Stromal cell of bone marrow (primary cell): Measurements from ENCODE around the gene KISS1R.
"Not testable (repeated sequence)": the region's sequence is repeated elsewhere in the genome, so short reads cannot be mapped to it uniquely, and the experiment has no call there.

Experiments
- DNase-seq: peaks from one replicate; pipeline ENCODE4 v3.0.0-alpha.2; 2012; ENCODE audit warnings: low read depth

Gene KISS1R

DNA sequence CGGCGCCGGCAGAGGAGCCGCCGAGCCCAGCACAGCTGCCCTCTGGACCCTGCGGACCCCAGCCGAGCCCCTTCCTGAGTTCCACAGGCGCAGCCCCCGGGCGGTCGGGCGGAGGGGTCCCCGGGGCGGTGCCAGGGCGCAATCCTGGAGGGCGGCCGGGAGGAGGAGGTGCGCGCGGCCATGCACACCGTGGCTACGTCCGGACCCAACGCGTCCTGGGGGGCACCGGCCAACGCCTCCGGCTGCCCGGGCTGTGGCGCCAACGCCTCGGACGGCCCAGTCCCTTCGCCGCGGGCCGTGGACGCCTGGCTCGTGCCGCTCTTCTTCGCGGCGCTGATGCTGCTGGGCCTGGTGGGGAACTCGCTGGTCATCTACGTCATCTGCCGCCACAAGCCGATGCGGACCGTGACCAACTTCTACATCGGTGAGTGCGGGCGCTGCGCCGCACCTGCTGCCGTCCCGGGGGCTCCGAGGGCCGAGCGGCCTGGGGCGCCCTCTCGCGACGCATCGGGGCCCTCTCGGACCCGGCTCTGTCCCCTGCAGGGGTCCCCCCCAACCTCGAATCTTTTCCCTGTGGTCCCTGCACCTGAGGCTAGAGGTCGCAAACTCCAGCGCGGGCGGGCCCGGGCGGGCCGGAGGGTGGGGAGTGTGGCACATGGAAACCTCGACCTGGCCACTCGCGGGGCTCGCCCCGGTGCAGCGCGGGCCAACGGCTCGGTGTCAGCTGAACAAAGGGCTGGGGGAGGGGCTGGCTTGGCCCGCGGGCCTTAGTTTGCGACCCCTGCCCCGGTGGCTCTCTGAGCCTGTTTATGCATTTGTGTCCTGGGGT, at the start of gene KISS1R:
Gene KISS1R, plus strand, starts transcription at position 11 of the 829 bp plus-strand sequence. Its CDS starts 170 bp downstream, at position 181.
- DNase-seq: no peak

GRCh38 chr19:867855-868457, 49.2 kb upstream of the KISS1R start:
- DNase-seq: no peak

DNA sequence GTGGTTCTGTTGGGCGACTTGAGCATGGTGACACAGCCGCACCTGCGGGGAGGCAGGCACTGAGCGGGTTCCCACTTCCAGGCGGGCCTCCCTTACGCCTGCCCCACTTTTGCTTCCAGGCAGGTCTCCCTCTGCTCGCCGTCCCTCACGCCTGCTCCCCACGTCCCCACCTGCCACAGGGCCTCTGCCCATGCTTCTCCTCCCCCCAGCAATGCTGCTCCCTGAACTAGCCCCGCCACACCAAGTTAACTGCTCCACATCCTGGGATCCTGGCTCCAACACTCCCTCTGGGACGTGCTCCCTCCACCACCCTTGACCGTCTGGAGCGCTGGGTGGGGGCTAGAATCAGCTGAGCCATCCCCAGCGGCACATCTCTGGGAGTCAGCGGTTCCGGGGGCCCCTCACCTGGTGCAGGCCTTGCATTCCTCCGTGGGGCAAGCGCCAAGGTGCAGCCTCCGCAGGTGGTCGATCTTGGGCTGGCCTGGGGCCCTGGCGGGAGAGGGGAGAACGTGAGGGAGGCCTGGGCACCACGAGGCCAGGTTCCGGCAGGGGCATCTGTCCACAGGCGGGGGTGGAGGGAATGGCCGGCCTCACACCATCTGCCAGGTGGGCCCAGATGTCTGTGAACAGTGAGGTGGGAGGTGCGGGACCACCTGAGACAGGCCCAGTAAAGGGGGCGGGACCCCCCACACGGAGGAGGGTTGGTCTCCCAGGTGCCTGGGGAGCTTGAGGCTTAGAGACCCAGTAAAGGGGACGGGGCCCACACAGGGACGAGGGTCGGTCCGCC, 48.5 kb upstream of the KISS1R start:
- no peak for DNase-seq

GRCh38 chr19:869245-870177, 47.6 kb upstream of the KISS1R start:
- peak; percentile 93 for DNase-seq

DNA sequence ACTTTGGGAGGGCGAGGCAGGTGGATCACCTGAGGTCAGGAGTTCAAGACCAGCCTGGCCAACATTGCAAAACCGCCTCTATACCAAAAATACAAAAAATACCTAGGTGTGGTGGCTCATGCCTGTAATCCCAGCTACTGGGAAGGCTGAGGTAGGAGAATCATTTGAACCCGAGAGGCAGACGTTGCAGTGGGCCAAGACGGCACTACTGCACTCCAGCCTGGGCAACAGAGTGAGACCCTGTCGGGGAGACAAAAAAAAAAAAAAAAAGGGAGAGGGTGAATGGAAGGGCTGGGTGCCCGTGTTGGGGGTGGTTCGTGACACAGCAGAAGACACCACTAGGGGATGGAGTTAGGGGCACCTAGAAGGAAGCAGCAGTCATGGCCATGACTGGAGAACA, 46.8 kb upstream of the KISS1R start:
- no peak for DNase-seq

GRCh38 chr19:870963-871401, 46.2 kb upstream of the KISS1R start:
- DNase-seq: no peak

DNA sequence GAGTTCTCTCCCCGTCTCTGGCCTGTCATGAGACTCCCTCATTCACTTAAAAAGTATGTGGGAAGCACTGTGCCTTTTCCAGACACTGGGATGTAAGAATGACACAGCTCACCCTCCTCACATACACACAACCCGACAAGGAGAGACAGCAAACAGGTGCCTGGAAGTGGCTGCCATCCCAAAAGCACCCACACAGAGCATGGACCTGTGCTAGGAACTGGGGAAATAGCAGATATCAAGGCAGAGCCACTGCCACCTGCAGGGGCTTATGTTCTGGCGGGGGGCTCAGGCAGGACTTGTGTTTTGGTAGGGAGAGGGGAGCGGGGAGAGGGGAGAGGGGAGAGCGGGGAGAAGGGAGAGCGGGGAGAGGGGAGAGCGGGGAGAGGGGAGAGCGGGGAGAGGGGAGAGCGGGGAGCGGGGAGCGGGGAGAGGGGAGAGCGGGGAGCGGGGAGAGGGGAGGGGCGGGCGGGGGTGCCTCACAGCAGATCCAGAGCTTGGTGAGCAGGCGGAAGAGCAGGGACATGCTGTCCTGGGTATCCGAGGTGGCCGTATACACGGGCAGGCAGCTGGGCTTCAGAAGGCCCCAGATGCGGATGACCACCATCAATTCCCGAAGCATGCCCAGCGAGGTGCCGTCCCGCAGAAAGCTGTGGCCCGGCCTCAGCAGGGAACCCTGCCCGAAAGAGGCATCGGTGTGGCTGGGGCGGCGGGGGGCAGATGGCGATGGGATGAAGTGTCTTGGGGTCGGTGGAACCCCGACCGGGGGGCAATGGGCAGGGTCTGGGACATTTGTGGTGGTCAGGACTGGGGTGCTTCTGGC, 45.5 kb upstream of the KISS1R start:
- no peak for DNase-seq

GRCh38 chr19:872266-872951, 44.7 kb upstream of the KISS1R start:
- no peak for DNase-seq

DNA sequence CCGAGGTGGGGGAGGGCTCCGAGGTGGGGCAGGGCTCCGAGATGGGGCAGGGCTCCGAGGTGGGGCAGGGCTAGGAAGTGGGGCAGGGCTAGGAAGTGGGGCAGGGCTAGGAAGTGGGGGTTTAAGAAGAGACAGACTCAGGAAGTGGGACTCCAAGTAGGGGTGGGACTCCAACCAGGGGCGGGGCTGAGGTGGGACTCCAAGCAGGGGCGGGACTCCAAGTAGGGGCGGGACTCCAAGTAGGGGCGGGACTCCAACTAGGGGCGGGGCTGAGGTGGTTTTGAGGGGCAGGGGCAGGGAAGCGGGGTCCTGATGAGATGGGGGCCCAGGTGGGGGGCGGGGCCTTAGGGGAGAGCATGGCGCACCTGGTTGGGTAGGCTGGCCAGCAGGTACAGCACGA, 44.0 kb upstream of the KISS1R start:
- no peak for DNase-seq

GRCh38 chr19:873561-874041, 43.5 kb upstream of the KISS1R start:
- no peak for DNase-seq

- no peak for DNase-seq
Measured at GRCh38 chr19:875265-875879, 41.8 kb upstream of the KISS1R start.

DNA sequence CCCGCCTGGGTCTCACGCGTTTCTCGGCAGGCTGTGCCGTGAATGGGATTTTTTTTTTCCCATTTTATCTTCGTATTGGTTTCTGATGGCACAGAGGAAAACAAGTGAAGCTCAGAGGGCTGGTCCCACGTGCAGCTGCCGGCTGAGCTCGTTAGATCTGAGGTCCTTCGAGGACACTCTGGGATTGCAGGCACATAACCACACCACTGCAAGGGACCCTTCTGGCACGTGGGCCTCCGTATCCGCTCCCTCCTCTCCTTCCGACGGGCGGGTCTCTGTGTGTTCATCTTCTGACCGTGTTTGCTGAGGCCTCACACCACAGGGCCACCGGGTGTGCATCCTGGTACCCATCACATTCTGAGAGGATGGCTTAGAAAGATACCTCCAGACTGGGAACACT, 41.0 kb upstream of the KISS1R start:
- DNase-seq: no peak

DNA sequence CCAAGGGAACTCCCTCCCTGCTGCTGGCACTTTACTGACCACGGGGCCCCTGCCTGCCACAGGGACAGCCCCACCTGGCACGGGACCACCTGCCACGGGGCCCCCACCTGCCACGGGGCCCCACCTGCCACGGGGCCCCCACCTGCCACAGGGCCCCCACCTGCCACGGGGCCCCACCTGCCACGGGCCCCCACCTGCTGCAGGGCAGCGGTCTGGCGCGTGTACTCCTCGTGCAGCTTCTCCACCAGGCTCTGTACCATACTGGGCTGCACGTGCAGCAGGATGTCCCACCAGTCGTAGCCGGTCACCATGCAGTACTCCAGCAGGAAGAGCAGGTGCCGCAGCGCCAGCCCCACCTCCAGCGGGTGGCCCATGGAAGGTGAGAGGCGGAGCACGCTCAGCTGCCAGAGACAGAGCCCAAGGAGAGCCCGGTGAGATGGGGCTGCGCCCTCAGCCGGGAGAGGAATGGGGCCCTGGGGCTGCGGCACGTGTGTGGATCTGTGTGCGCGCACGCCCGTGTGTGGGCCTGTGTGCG, 40.3 kb upstream of the KISS1R start:
- no peak for DNase-seq

GRCh38 chr19:877992-878660, 39.0 kb upstream of the KISS1R start:
- DNase-seq: not testable (repeated sequence)

GRCh38 chr19:878751-879561, 38.2 kb upstream of the KISS1R start:
- not testable (repeated sequence) for DNase-seq

DNA sequence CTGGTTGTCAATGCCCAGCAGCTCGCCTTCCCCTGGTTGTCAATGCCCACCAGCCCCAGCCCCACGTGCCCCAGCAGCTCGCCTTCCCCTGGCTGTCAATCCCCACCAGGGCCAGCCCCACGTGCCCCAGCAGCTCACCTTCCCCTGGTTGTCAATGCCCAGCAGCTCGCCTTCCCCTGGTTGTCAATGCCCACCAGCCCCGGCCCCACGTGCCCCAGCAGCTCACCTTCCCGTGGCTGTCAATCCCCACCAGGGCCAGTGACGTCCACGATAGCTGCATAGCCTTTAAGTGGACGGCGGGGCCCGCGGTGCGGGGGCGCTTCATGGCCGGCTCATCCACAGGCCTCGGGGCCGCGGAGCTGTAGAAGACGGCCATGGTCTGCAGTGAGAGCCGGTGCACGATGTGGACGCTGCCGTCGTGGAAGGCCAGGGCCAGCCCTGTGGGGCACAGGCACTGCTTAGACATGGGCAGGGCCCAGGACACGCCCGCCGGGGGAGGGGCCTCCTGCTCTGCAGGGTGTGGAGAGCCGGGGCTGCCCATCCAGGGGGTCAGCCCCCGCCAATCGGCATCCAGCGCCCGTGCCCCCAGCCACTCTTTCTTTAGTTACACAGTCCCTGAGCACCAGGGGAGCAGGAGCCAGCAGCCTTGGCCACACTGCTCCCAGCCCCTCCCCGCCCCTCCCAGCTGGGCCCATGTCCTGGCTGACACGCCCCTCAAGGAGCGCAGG, 37.3 kb upstream of the KISS1R start:
- DNase-seq: no peak
